ENCODE data around the gene KCNQ5.

DNA sequence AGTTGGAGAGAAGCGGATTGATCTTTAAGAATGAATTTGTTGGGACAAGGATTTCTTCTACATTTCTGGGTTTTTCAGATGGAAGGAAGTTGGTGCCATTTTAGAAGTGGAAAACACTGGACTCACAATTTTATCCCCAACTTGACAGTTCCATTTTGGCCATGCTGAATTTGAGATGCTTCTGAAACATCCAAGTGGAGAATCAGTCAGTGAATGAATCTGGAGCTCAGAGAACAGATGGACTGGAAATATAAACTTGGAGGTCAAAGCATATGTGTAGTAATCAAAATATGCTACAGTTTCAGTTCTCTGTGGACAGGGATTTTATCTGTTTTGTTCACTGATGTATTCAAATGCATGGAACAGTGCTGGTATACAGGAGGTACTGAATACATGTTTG is 89.9 kb downstream of the KCNQ5 start:
- TF ChIP-seq POLR2A (IDR thresholded peaks at IDR 0.05): no peak
- TF ChIP-seq, protein P1, sequence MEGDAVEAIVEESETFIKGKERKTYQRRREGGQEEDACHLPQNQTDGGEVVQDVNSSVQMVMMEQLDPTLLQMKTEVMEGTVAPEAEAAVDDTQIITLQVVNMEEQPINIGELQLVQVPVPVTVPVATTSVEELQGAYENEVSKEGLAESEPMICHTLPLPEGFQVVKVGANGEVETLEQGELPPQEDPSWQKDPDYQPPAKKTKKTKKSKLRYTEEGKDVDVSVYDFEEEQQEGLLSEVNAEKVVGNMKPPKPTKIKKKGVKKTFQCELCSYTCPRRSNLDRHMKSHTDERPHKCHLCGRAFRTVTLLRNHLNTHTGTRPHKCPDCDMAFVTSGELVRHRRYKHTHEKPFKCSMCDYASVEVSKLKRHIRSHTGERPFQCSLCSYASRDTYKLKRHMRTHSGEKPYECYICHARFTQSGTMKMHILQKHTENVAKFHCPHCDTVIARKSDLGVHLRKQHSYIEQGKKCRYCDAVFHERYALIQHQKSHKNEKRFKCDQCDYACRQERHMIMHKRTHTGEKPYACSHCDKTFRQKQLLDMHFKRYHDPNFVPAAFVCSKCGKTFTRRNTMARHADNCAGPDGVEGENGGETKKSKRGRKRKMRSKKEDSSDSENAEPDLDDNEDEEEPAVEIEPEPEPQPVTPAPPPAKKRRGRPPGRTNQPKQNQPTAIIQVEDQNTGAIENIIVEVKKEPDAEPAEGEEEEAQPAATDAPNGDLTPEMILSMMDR (IDR thresholded peaks at IDR 0.05): no peak
